ENCODE results near the gene NR4A3.

Gene NR4A3

GRCh38 chr9:99867968-99868367 lies 46.3 kb downstream of the NR4A3 start:
- Histone ChIP-seq H3K9ac (ENCODE audit: low read depth, low read length) (no peak overlapping the region), H3K4me3 (ENCODE audit: low read depth in 1 of 2, low read length in 2 of 2) (no peak overlapping the region), H2AFZ (ENCODE audit: low read depth, low read length) (no peak overlapping the region), H4K20me1 (ENCODE audit: insufficient read depth, low read length) (no peaks in the 10 kb centered on the region), H3K36me3 (ENCODE audit: insufficient read depth, low read length) (no peaks in the 10 kb centered on the region), H3K79me2 (ENCODE audit: insufficient read depth, low read length) (no peaks in the 10 kb centered on the region), H3K27me3 (ENCODE audit: insufficient read depth, low read length, poor library complexity) (peaks cover 2% of the 10 kb centered on the region), H3K27ac (ENCODE audit: low read length) (no peak overlapping the region), H3K9me3 (ENCODE audit: insufficient read depth, low read length, severe bottlenecking) (no peaks in the 10 kb centered on the region), H3K4me2 (ENCODE audit: insufficient read depth, low read length) (no peak overlapping the region), H3K4me1 (ENCODE audit: insufficient read depth, low read length) (no peaks in the 10 kb centered on the region)
- ATAC-seq (ENCODE audit: insufficient read depth, low read depth) (no peak), DNase-seq (no peak)
- TF ChIP-seq, protein P1, sequence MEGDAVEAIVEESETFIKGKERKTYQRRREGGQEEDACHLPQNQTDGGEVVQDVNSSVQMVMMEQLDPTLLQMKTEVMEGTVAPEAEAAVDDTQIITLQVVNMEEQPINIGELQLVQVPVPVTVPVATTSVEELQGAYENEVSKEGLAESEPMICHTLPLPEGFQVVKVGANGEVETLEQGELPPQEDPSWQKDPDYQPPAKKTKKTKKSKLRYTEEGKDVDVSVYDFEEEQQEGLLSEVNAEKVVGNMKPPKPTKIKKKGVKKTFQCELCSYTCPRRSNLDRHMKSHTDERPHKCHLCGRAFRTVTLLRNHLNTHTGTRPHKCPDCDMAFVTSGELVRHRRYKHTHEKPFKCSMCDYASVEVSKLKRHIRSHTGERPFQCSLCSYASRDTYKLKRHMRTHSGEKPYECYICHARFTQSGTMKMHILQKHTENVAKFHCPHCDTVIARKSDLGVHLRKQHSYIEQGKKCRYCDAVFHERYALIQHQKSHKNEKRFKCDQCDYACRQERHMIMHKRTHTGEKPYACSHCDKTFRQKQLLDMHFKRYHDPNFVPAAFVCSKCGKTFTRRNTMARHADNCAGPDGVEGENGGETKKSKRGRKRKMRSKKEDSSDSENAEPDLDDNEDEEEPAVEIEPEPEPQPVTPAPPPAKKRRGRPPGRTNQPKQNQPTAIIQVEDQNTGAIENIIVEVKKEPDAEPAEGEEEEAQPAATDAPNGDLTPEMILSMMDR (IDR thresholded peaks at IDR 0.05; ENCODE audit: borderline replicate concordance, extremely low read depth, low read length, poor library complexity, severe bottlenecking) = no peak
- no peak for TF ChIP-seq EZH2 (IDR thresholded peaks at IDR 0.05; ENCODE audit: borderline replicate concordance, low read depth, low read length, severe bottlenecking)

- no peak overlapping the region for H3K27ac ChIP-seq (ENCODE audit: low read length)
- no peaks in the 10 kb centered on the region for H3K36me3 ChIP-seq (ENCODE audit: insufficient read depth, low read length)
Observed at GRCh38 chr9:99868845-99869244, 47.2 kb downstream of the NR4A3 start.

GRCh38 chr9:99870126-99870525 lies 48.4 kb downstream of the NR4A3 start:
- H3K4me1 ChIP-seq (ENCODE audit: insufficient read depth, low read length) = no peaks in the 10 kb centered on the region
- H3K9me3 ChIP-seq (ENCODE audit: insufficient read depth, low read length, severe bottlenecking) = no peaks in the 10 kb centered on the region
- H3K4me2 ChIP-seq (ENCODE audit: insufficient read depth, low read length) = no peak overlapping the region
- H3K27ac ChIP-seq (ENCODE audit: low read length) = no peak overlapping the region
- TF ChIP-seq, protein P1 (IDR thresholded peaks at IDR 0.05; ENCODE audit: borderline replicate concordance, extremely low read depth, low read length, poor library complexity, severe bottlenecking) = no peak
- TF ChIP-seq EZH2 (IDR thresholded peaks at IDR 0.05; ENCODE audit: borderline replicate concordance, low read depth, low read length, severe bottlenecking) = no peak
- no peak overlapping the region for H3K9ac ChIP-seq (ENCODE audit: low read depth, low read length)
- peaks cover 5% of the 10 kb centered on the region for H3K27me3 ChIP-seq (ENCODE audit: insufficient read depth, low read length, poor library complexity)
- no peaks in the 10 kb centered on the region for H3K79me2 ChIP-seq (ENCODE audit: insufficient read depth, low read length)
- no peaks in the 10 kb centered on the region for H4K20me1 ChIP-seq (ENCODE audit: insufficient read depth, low read length)
- no peak overlapping the region for H3K4me3 ChIP-seq (ENCODE audit: low read depth in 1 of 2, low read length in 2 of 2)
- H3K36me3 ChIP-seq (ENCODE audit: insufficient read depth, low read length) = no peaks in the 10 kb centered on the region
- ATAC-seq (ENCODE audit: insufficient read depth, low read depth) (no peak), DNase-seq (no peak)
- no peak overlapping the region for H2AFZ ChIP-seq (ENCODE audit: low read depth, low read length)

More at GRCh38 chr9:99868845-99869244, 47.2 kb downstream of the NR4A3 start:
- TF ChIP-seq, protein P1 (IDR thresholded peaks at IDR 0.05; ENCODE audit: borderline replicate concordance, extremely low read depth, low read length, poor library complexity, severe bottlenecking) = no peak
- TF ChIP-seq EZH2 (IDR thresholded peaks at IDR 0.05; ENCODE audit: borderline replicate concordance, low read depth, low read length, severe bottlenecking) = no peak
- Histone ChIP-seq H3K4me3 (ENCODE audit: low read depth in 1 of 2, low read length in 2 of 2) (no peak overlapping the region), H3K79me2 (ENCODE audit: insufficient read depth, low read length) (no peaks in the 10 kb centered on the region), H3K4me2 (ENCODE audit: insufficient read depth, low read length) (no peak overlapping the region), H3K4me1 (ENCODE audit: insufficient read depth, low read length) (no peaks in the 10 kb centered on the region), H3K9me3 (ENCODE audit: insufficient read depth, low read length, severe bottlenecking) (no peaks in the 10 kb centered on the region), H4K20me1 (ENCODE audit: insufficient read depth, low read length) (no peaks in the 10 kb centered on the region), H2AFZ (ENCODE audit: low read depth, low read length) (no peak overlapping the region), H3K27me3 (ENCODE audit: insufficient read depth, low read length, poor library complexity) (peaks cover 5% of the 10 kb centered on the region), H3K9ac (ENCODE audit: low read depth, low read length) (no peak overlapping the region)
- no peak for ATAC-seq (ENCODE audit: insufficient read depth, low read depth)
- no peak for DNase-seq

GRCh38 chr9:99873531-99873930 lies 51.8 kb downstream of the NR4A3 start:
- DNase-seq (no peak), ATAC-seq (ENCODE audit: insufficient read depth, low read depth) (no peak)
- TF ChIP-seq, protein P1 (IDR thresholded peaks at IDR 0.05; ENCODE audit: borderline replicate concordance, extremely low read depth, low read length, poor library complexity, severe bottlenecking) = no peak
- no peak for TF ChIP-seq EZH2 (IDR thresholded peaks at IDR 0.05; ENCODE audit: borderline replicate concordance, low read depth, low read length, severe bottlenecking)
- Histone ChIP-seq H3K36me3 (ENCODE audit: insufficient read depth, low read length) (no peaks in the 10 kb centered on the region), H3K9me3 (ENCODE audit: insufficient read depth, low read length, severe bottlenecking) (no peaks in the 10 kb centered on the region), H4K20me1 (ENCODE audit: insufficient read depth, low read length) (no peaks in the 10 kb centered on the region), H3K4me3 (ENCODE audit: low read depth in 1 of 2, low read length in 2 of 2) (no peak overlapping the region), H3K4me2 (ENCODE audit: insufficient read depth, low read length) (no peak overlapping the region), H3K4me1 (ENCODE audit: insufficient read depth, low read length) (no peaks in the 10 kb centered on the region), H3K27me3 (ENCODE audit: insufficient read depth, low read length, poor library complexity) (peaks cover 2% of the 10 kb centered on the region), H3K79me2 (ENCODE audit: insufficient read depth, low read length) (no peaks in the 10 kb centered on the region), H2AFZ (ENCODE audit: low read depth, low read length) (no peak overlapping the region), H3K27ac (ENCODE audit: low read length) (no peak overlapping the region), H3K9ac (ENCODE audit: low read depth, low read length) (no peak overlapping the region)

All from DND-41 (cell line).